Right cardiac atrium (tissue), 5 donors: ENCODE data around the gene FLOT1. TPM values are rescaled to one million over a fixed set of nuclear protein-coding genes. Genes with fewer than 3 reads are reported as not detected.
A peak's percentile ranks its signal among the peaks of the same experiment; 100 is the strongest.

Source experiments
- ATAC-seq, 2 donors: fragments of 200-7000 bp; cut with Tn5 transposase; one replicate each; pipeline versions ENCODE4 v1.8.0 to v1.9.1; 2020; ENCODE audit warnings: moderate library complexity in 2 of 2, mild to moderate bottlenecking in 1 of 2
- DNase-seq, 3 donors: peaks; one replicate each; pipeline ENCODE4 v3.0.0-alpha.2; 2020
- H3K27ac ChIP-seq: one replicate; pipeline ENCODE4 v1.5.1; 2013; ENCODE audit warnings: mild to moderate bottlenecking, low read length, control low read depth, moderate library complexity
- H3K27me3 ChIP-seq: one replicate; pipeline ENCODE4 v1.6.1; 2013; ENCODE audit not compliant: control insufficient read depth, insufficient read depth
- H3K4me1 ChIP-seq: one replicate; pipeline ENCODE4 v1.6.1; 2013; ENCODE audit warnings: low read length; ENCODE audit not compliant: control insufficient read depth, insufficient read depth
- H3K4me3 ChIP-seq: one replicate; pipeline ENCODE4 v1.5.1; 2013; ENCODE audit warnings: low read length, control low read depth
- H3K9me3 ChIP-seq: one replicate; pipeline ENCODE4 v1.6.1; 2013; ENCODE audit warnings: low read length; ENCODE audit not compliant: control insufficient read depth
- WGBS: extraction: QIAGEN DNeasy Blood & Tissue Kit; methylation state at CpG from one replicate; pipeline ENCODE4 v1.1.7; 2013; 5-methylcytosine and 5-hydroxymethylcytosine counted together
- intact Hi-C, 4 donors: fragments of 100-400 bp; cut with DNase I; formaldehyde crosslinking; loops; one replicate each; pipeline versions ENCODE4 v1.11.0 to v1.14.0; 2022 to 2023
- polyA plus RNA-seq: library from polyadenylated mRNA; stranded (reverse); fragments of 200-250 nt; gene quantifications from one replicate; pipeline ENCODE4 v1.2.3, GENCODE V29; 2013
- total RNA-seq, 4 donors: library from RNA; stranded (reverse); fragmentation: NEBNext Ultra II Directional; extraction: Animal tissue kit (Norgen Biotek cat#: 25700); gene quantifications; one replicate each; pipeline ENCODE4 v1.2.1, GENCODE V29; 2021
- donor health status: healthy with polysubstance abuse.
- donor health status: DM: no; HTN: yes; CAD: no.
- donor health status: DM: no; HTN: no; CAD: no.
- donor health status: DM: no; HTN: yes; CAD: no; lungs with severe emphysema.
- donor health status: DM: yes; HTN: yes; CAD: no.

Gene FLOT1
- total and polyA plus RNA-seq, 5 donors: 180 to 264 (median 204) TPM

DNA sequence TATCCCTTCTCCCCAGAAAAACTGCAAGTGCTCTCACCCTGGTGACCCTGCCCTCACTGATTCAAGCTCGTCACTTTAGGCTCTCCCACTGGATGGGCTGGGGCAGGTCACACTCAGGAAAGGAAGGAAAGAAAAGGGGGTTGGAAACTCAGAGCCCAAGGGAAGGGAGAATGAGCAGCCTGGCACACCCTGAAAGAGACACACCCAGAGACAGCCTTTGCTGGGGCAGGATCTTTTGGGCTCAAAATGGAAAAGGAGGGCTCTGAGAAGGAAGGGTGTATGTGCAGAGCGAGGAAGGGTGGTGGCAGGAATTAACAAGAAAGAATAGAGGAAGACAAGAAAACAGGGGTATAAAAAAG lies 58.5 kb downstream of the FLOT1 start:
- peaks cover 7% of the 10 kb centered on the region for H3K4me1 ChIP-seq
- H3K9me3 ChIP-seq: no peaks in the 10 kb centered on the region
- H3K27ac ChIP-seq: peak overlapping the region; percentile 68
- intact Hi-C loops: loop anchor here in 2 of 4 donors (2.0 kb wide), 1 partner anchor 39 kb away; no protein-coding TSS in a partner anchor
- 15% methylated on average over 2 of the region's 2 CpGs for WGBS
- no peak for ATAC-seq
- H3K27me3 ChIP-seq: no peaks in the 10 kb centered on the region
- peak in 1 of 3 donors; percentile 45 for DNase-seq
- peak overlapping the region; percentile 88 for H3K4me3 ChIP-seq

DNA sequence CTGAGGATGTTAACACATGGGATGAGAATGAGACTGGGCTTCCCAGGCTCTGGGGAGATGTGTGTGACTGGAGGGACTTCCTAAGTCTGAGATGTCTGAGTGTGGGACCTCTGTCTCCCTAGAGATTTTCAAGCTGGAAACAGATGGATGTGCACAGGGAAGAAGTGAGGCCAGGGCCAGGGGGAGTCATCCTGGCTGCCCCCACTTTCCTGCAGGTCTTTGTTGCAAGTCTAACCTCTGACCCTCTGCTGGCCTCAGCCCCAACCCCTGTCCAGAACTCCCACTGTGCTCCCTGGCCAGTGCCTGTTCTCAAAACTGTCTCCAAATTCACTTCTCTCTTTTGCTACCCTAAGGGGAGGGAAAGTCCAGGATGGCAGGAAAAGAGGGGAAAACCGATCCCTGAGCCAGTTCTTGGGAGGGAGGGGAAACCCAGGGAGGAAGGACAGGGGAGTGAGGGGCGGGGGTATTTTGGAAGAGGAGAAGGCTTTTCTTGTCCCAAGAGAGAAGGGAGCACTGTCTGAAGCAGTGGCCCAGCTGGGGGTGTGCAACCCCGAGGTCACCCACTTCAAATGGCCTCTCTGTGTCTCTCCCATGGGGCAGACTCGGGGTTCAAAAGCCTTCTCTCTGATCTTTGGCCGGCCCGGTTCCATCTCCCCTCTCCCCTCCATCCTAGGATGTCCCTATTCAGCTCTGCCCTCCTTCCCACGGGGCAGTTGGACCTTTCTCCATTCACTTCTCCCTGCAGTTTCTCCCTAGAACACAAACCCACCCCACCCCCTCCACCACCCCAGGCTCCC lies 59.1 kb downstream of the FLOT1 start:
- Histone ChIP-seq H3K27ac (peak overlapping the region; percentile 83), H3K9me3 (no peaks in the 10 kb centered on the region), H3K27me3 (no peaks in the 10 kb centered on the region), H3K4me1 (peaks cover 7% of the 10 kb centered on the region), H3K4me3 (peak overlapping the region; percentile 88)
- ATAC-seq: no peak
- WGBS: 11% methylated on average over 7 of the region's 7 CpGs
- DNase-seq: peak in 1 of 3 donors; percentile 67
- intact Hi-C loops: loop anchor here in 1 of 4 donors (2.0 kb wide), 1 partner anchor 39 kb away; no protein-coding TSS in a partner anchor

DNA sequence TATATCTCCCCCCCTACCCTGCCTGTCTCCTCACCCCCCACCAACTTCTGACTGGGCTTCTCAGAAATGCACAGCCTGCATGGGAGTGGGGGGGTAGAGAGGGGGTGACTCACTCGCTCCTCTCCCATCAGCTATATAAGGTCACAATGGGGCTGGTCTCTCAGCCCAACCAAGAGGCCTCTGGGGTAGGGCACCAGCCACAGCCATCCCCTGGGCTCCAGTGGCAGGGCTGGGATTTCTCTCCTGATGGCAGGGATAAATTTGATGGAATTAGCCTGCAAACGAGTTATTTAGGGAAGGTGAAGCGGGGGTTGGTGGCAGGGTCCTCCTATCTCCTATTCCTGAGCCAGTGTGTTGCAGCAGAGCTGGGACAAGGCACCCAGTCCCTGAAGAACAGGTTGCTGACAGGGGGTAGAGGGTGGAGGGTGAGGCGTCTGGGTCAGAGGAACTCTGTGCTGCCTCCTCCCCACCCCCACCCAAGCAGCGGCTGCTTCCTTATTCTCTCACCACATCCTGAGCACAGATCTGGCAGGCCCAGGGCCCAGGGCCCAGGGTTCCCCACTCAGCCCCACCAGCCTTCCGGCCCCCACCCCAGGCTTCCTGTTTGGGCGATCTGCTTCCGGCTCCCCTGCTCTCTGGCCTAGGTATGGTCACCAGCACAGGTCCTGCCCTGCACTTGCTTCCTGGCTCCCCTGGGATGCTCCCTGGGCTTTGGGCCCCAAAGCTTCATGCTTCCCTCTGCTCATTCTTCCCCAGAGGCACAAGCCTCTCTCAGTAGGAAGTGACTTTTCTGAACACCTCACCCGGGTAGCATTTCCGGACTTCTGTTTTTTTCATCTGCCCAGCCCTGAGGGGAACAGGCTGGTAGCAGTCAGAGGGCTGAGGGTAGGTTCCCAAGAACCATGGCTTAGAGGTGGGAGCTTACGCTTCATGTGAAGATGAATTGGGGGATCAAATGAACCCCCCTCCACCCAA lies 60.1 kb downstream of the FLOT1 start:
- intact Hi-C loops: loop anchor here in 1 of 4 donors (2.0 kb wide), 1 partner anchor 40 kb away; no protein-coding TSS in a partner anchor
- ATAC-seq (peak; percentile 27 to 67), DNase-seq (peak; percentile 82 to 94 (median 94))
- H3K4me3 ChIP-seq: peak overlapping the region; percentile 88
- no peaks in the 10 kb centered on the region for H3K27me3 ChIP-seq
- H3K4me1 ChIP-seq: peaks cover 7% of the 10 kb centered on the region
- peak overlapping the region; percentile 83 for H3K27ac ChIP-seq
- no peaks in the 10 kb centered on the region for H3K9me3 ChIP-seq
- WGBS: 8% methylated on average over 11 of the region's 11 CpGs

DNA sequence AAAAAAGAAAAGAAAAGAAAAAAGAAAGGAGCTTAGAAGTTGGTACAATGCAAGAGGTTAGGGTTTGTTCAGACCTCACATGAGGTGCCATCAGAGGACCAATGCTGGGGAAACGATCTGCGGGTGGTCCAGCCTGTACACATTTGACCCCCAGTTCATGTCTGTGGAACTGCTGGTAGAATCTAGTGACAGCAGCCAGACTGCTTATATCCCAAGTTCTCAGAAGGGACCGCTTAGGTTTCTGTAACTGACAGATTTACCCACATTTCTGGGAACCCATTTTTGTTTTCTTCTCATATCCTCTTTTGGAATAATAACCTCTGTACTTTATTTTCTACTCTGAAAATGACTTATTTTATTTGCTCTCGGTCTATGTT lies 60.7 kb downstream of the FLOT1 start:
- intact Hi-C loops: loop anchor here in 1 of 4 donors (2.0 kb wide), 1 partner anchor 41 kb away; no protein-coding TSS in a partner anchor
- H3K27me3 ChIP-seq: no peaks in the 10 kb centered on the region

DNA sequence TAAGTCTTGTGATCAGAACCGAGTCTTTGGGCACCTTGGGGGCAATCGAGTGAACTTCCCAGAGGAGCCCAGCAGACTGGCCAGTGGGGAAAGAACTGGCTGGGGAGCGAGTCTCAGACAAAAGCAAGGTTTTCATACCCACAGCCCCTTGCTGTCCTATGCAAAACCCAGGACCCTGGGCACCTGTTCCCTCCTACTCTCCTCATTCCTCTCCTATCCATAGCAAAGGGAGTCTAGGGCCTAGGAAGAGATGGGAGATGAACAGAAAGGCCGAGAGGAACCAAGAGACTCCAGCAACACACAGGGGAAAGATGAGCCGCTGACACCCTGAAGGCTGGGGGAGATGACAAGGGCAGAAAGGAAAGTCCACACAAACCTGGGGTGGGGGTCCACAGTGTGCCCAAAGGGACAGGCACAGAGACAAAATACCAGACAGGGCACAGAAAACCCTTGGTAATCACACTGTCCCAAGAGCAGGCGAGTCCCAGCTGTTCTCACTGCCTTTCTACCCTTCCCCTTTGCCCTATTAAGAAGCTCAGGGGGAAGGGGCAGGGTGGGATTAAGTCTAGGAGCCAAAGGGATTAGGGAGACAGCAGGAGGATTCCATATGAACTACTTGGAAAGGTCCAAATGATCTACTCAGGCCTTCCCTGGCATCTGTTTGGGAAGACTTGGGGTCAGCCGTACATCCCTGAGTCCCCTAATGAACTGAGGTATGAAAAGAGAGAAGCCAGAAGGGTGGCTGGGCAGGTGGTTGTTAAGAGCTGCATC lies 62.5 kb downstream of the FLOT1 start:
- peaks cover 5% of the 10 kb centered on the region for H3K4me1 ChIP-seq
- no peak for ATAC-seq
- no peak overlapping the region for H3K27ac ChIP-seq
- intact Hi-C loops: loop anchor here in 2 of 4 donors (1.0 to 10.0 kb wide), 3 partner anchors 42 to 405 kb away; no protein-coding TSS in a partner anchor
- DNase-seq: no peak
- no peak overlapping the region for H3K4me3 ChIP-seq
- no peaks in the 10 kb centered on the region for H3K9me3 ChIP-seq
- H3K27me3 ChIP-seq: no peaks in the 10 kb centered on the region
- 62% methylated on average over 7 of the region's 7 CpGs for WGBS

More for the DNA sequence above, 60.7 kb downstream of the FLOT1 start:
- Histone ChIP-seq H3K9me3 (no peaks in the 10 kb centered on the region), H3K27ac (peak overlapping the region; percentile 84), H3K4me3 (peak overlapping the region; percentile 88), H3K4me1 (peaks cover 7% of the 10 kb centered on the region)
- DNase-seq (no peak), ATAC-seq (no peak)
- 34% methylated on average over 4 of the region's 4 CpGs for whole genome bisulfite sequencing

DNA sequence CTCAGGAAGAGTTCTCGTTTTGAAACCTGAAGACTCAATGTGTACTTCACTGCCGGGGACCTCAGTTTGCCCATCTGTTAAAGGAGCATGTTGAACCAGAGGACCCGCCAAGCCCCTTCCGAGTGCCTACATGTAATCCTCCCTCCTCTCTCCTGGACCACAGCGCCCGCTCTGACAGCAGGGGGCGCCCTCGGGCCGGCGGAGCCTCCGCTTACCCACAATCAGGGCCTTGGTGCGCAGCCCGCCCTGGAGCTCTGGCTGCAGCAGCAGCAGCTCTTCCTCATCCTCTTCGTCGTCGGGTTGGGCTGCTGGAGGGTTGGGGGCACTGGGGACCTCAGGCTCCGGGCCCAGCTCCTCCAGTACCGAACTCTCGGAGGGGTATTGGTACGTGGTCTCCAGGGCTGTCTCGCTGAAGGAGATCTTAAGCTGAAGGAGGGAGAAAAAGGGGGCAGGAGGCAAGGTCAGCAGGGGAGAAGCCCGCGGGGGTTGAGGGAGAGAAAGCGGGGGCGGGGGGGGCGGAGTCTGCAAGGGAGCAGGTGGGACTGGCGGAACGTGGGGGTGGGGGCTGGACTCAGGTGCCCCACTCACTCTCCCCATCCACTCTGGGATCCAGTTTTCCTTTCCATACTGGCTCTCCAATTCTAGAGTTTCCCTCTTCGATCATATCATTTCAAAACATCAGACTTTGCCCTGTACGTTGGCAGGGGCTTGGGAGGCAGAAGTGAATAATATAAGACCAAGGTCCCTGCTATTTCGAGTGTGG lies 63.3 kb downstream of the FLOT1 start:
- H3K27me3 ChIP-seq: no peaks in the 10 kb centered on the region
- H3K27ac ChIP-seq: peak overlapping the region; percentile 29
- intact Hi-C loops: loop anchor here in 2 of 4 donors (1.0 to 10.0 kb wide), 3 partner anchors 43 to 406 kb away; no protein-coding TSS in a partner anchor
- H3K9me3 ChIP-seq: no peaks in the 10 kb centered on the region
- H3K4me1 ChIP-seq: peaks cover 5% of the 10 kb centered on the region
- peak; percentile 65 to 80 for ATAC-seq
- peak; percentile 87 to 96 (median 96) for DNase-seq
- 14% methylated on average over 31 of the region's 31 CpGs for WGBS
- H3K4me3 ChIP-seq: no peak overlapping the region

Other genes with a start within 250 kb of the FLOT1 start
- gene GNL1, start 186.2 kb downstream of the FLOT1 start, total RNA-seq: 10 to 100 TPM; 22.7 to 33.7 (median 24.8) TPM
- 24.2 TPM for gene GNL1, start 186.2 kb downstream of the FLOT1 start, polyA plus RNA-seq
- 1 to 10 TPM; 4.4 to 5.7 (median 4.9) TPM for gene PRR3, start 185.4 kb downstream of the FLOT1 start, total RNA-seq
- gene PRR3, start 185.4 kb downstream of the FLOT1 start, polyA plus RNA-seq: 4.2 TPM
- gene ABCF1, start 171.2 kb downstream of the FLOT1 start, total RNA-seq: 10 to 100 TPM; 36.7 to 40.7 (median 39.2) TPM
- 26.8 TPM for gene ABCF1, start 171.2 kb downstream of the FLOT1 start, polyA plus RNA-seq
- 10 to 100 TPM; 36.5 to 46.6 (median 43.4) TPM for gene PPP1R10, start 125.4 kb downstream of the FLOT1 start, total RNA-seq
- gene PPP1R10, start 125.4 kb downstream of the FLOT1 start, polyA plus RNA-seq: 16.0 TPM
- 10 to 100 TPM; 60.2 to 77.5 (median 72.0) TPM for gene MRPS18B, start 124.8 kb downstream of the FLOT1 start, total RNA-seq
- 97.6 TPM for gene MRPS18B, start 124.8 kb downstream of the FLOT1 start, polyA plus RNA-seq
- 1 to 10 TPM; 2.6 to 3.5 (median 3.2) TPM for gene ATAT1, start 115.8 kb downstream of the FLOT1 start, total RNA-seq
- gene ATAT1, start 115.8 kb downstream of the FLOT1 start, polyA plus RNA-seq: 2.8 TPM
- 10 to 100 TPM; 37.9 to 53.0 (median 45.5) TPM for gene C6orf136, start 95.6 kb downstream of the FLOT1 start, total RNA-seq
- 46.3 TPM for gene C6orf136, start 95.6 kb downstream of the FLOT1 start, polyA plus RNA-seq
- gene DHX16, start 69.7 kb downstream of the FLOT1 start, total RNA-seq: 10 to 100 TPM; 18.2 to 23.4 (median 20.4) TPM
- 17.0 TPM for gene DHX16, start 69.7 kb downstream of the FLOT1 start, polyA plus RNA-seq
- gene PPP1R18, start 56.0 kb downstream of the FLOT1 start, total RNA-seq: 10 to 100 TPM; 21.8 to 33.9 (median 23.5) TPM
- 23.1 TPM for gene PPP1R18, start 56.0 kb downstream of the FLOT1 start, polyA plus RNA-seq
- 1 to 10 TPM; 2.5 to 5.8 (median 5.0) TPM for gene NRM, start 51.7 kb downstream of the FLOT1 start, total RNA-seq
- gene NRM, start 51.7 kb downstream of the FLOT1 start, polyA plus RNA-seq: 5.3 TPM
- 10 to 100 TPM; 20.7 to 26.6 (median 24.2) TPM for gene MDC1, start 25.4 kb downstream of the FLOT1 start, total RNA-seq
- gene MDC1, start 25.4 kb downstream of the FLOT1 start, polyA plus RNA-seq: 11.1 TPM
- gene TUBB, start 22.3 kb downstream of the FLOT1 start, total RNA-seq: 100 to 1,000 TPM; 130 to 250 (median 200) TPM
- 170 TPM for gene TUBB, start 22.3 kb downstream of the FLOT1 start, polyA plus RNA-seq
- 10 to 100 TPM; 22.4 to 60.2 (median 34.1) TPM for gene IER3, start 1.9 kb upstream of the FLOT1 start, total RNA-seq
- 63.6 TPM for gene IER3, start 1.9 kb upstream of the FLOT1 start, polyA plus RNA-seq
- gene DDR1, start 141.8 kb upstream of the FLOT1 start, total RNA-seq: 100 to 1,000 TPM in 2 of 4 donors, 10 to 100 TPM in 2; 96.2 to 120 (median 100) TPM
- 46.9 TPM for gene DDR1, start 141.8 kb upstream of the FLOT1 start, polyA plus RNA-seq
- 10 to 100 TPM; 13.6 to 29.7 (median 18.2) TPM for gene GTF2H4, start 165.5 kb upstream of the FLOT1 start, total RNA-seq
- gene GTF2H4, start 165.5 kb upstream of the FLOT1 start, polyA plus RNA-seq: 10.6 TPM
- 10 to 100 TPM; 14.8 to 20.8 (median 16.9) TPM for gene VARS2, start 171.6 kb upstream of the FLOT1 start, total RNA-seq
- 14.2 TPM for gene VARS2, start 171.6 kb upstream of the FLOT1 start, polyA plus RNA-seq
- under 1 TPM in 1 of 4 donors, not detected in 3; 0.45 TPM for gene SFTA2, start 189.5 kb upstream of the FLOT1 start, total RNA-seq
- not detected for gene SFTA2, start 189.5 kb upstream of the FLOT1 start, polyA plus RNA-seq
- gene MUCL3, start 198.3 kb upstream of the FLOT1 start, total RNA-seq: not detected
- not detected for gene MUCL3, start 198.3 kb upstream of the FLOT1 start, polyA plus RNA-seq
- gene MUC21, start 241.0 kb upstream of the FLOT1 start, total RNA-seq: not detected
- gene MUC21, start 241.0 kb upstream of the FLOT1 start, polyA plus RNA-seq: 0.07 TPM